Kidney glomerular epithelial cell (primary cell): ENCODE measurements around the gene EBP.
A peak's percentile ranks its signal among the peaks of the same experiment; 100 is the strongest.
"Not testable (repeated sequence)": the region's sequence is repeated elsewhere in the genome, so short reads cannot be mapped to it uniquely, and the experiment has no call there.

Experiments
- DNase-seq: peaks from one replicate; lab custom pipeline; 2025; lab: John Stamatoyannopoulos, UW

Gene EBP

GRCh38 chrX:48525853-48526252 lies 4.2 kb downstream of the EBP start:
- not testable (repeated sequence) for DNase-seq

- no peak for DNase-seq
Measured at GRCh38 chrX:48530736-48531135, 9.1 kb downstream of the EBP start.

GRCh38 chrX:48531358-48531959 lies 9.9 kb downstream of the EBP start:
- no peak for DNase-seq

- no peak for DNase-seq
Measured at GRCh38 chrX:48532161-48532560, 10.6 kb downstream of the EBP start.

- DNase-seq, result no peak
Measured at GRCh38 chrX:48533165-48533564, 11.6 kb downstream of the EBP start.

GRCh38 chrX:48538641-48539344 lies 17.2 kb downstream of the EBP start:
- DNase-seq, result no peak

- DNase-seq, result peak; percentile 79
Measured at GRCh38 chrX:48539345-48540027, 17.9 kb downstream of the EBP start, which contains the start of gene TBC1D25. TSS of gene TBC1D25 (plus strand) at chrX:48539714. CDS start at chrX:48539798, 84 bp downstream.

GRCh38 chrX:48540028-48540375 lies 18.4 kb downstream of the EBP start:
- DNase-seq, result no peak

- no peak for DNase-seq
Measured at GRCh38 chrX:48540480-48540879, 18.9 kb downstream of the EBP start.

GRCh38 chrX:48541140-48541814 lies 19.7 kb downstream of the EBP start:
- DNase-seq, result no peak

GRCh38 chrX:48548871-48549270 lies 27.3 kb downstream of the EBP start:
- DNase-seq, result no peak

GRCh38 chrX:48555731-48556325 lies 34.2 kb downstream of the EBP start:
- DNase-seq, result not testable (repeated sequence)

GRCh38 chrX:48558271-48558670 lies 36.7 kb downstream of the EBP start:
- DNase-seq, result peak; percentile 11

GRCh38 chrX:48559636-48560035 lies 38.0 kb downstream of the EBP start:
- no peak for DNase-seq

GRCh38 chrX:48560056-48560455 lies 38.4 kb downstream of the EBP start:
- DNase-seq, result no peak

GRCh38 chrX:48560681-48561080 lies 39.1 kb downstream of the EBP start:
- DNase-seq, result no peak

GRCh38 chrX:48569958-48570357 lies 48.4 kb downstream of the EBP start:
- no peak for DNase-seq

- no peak for DNase-seq
Measured at GRCh38 chrX:48573690-48574269, 52.2 kb downstream of the EBP start.

GRCh38 chrX:48574270-48575266 lies 53.0 kb downstream of the EBP start, which contains the start of gene RBM3:
TSS of gene RBM3 (plus strand) at chrX:48574484. CDS start at chrX:48575181, 697 bp downstream.
- peak; percentile 59 for DNase-seq

GRCh38 chrX:48575642-48576041 lies 54.0 kb downstream of the EBP start:
- no peak for DNase-seq

- DNase-seq, result no peak
Measured at GRCh38 chrX:48576108-48576507, 54.5 kb downstream of the EBP start.
